GM18951 (cell line): ENCODE measurements around the gene NR3C2.

Experiments
- POLR2A ChIP-seq: IDR thresholded peaks from 4 replicates; pipeline ENCODE4 v1.6.1; 2011; ENCODE audit warnings: mild to moderate bottlenecking; ENCODE audit not compliant: insufficient read length, insufficient read depth; ENCODE audit errors: extremely low read depth
- in situ Hi-C: fragments of 300-500 bp; cut with MboI; formaldehyde crosslinking; loops from one replicate; pipeline ENCODE4 v1.12.0; 2022; ENCODE audit warnings: low sequenced_read_pairs, mixed read lengths, inconsistent platforms; ENCODE audit not compliant: unreplicated experiment

NR3C2 gene

GRCh38 chr4:148071009-148071408, 371.2 kb downstream of the NR3C2 start:
- in situ Hi-C loops, result no loop called here

GRCh38 chr4:148069895-148070178, 372.4 kb downstream of the NR3C2 start:
- in situ Hi-C loops, result no loop called here
- TF ChIP-seq POLR2A, result no peak

More at GRCh38 chr4:148071009-148071408, 371.2 kb downstream of the NR3C2 start:
- TF ChIP-seq POLR2A, result no peak

GRCh38 chr4:148069086-148069894, 372.9 kb downstream of the NR3C2 start:
- in situ Hi-C loops, result no loop called here
- TF ChIP-seq POLR2A, result no peak

- no peak for TF ChIP-seq POLR2A
- in situ Hi-C loops, result no loop called here
Observed at GRCh38 chr4:148068065-148068911, 373.9 kb downstream of the NR3C2 start.

- in situ Hi-C loops, result no loop called here
- no peak for TF ChIP-seq POLR2A
Observed at GRCh38 chr4:148067301-148067916, 374.8 kb downstream of the NR3C2 start.

- no peak for TF ChIP-seq POLR2A
- in situ Hi-C loops, result no loop called here
Observed at GRCh38 chr4:148065075-148065474, 377.1 kb downstream of the NR3C2 start.

- TF ChIP-seq POLR2A, result no peak
- in situ Hi-C loops, result no loop called here
Observed at GRCh38 chr4:148064451-148064850, 377.8 kb downstream of the NR3C2 start.

- no peak for TF ChIP-seq POLR2A
- in situ Hi-C loops, result no loop called here
Observed at GRCh38 chr4:148062301-148062950, 379.8 kb downstream of the NR3C2 start.

- in situ Hi-C loops, result no loop called here
- no peak for TF ChIP-seq POLR2A
Observed at GRCh38 chr4:148061795-148062194, 380.4 kb downstream of the NR3C2 start.

GRCh38 chr4:148061141-148061481, 381.1 kb downstream of the NR3C2 start:
- TF ChIP-seq POLR2A, result no peak
- in situ Hi-C loops, result no loop called here

- no peak for TF ChIP-seq POLR2A
- in situ Hi-C loops, result no loop called here
Observed at GRCh38 chr4:148060264-148061140, 381.7 kb downstream of the NR3C2 start.

- no peak for TF ChIP-seq POLR2A
- in situ Hi-C loops, result no loop called here
Observed at GRCh38 chr4:148059617-148060180, 382.5 kb downstream of the NR3C2 start.
